PC-3 (cell line): ENCODE measurements around the gene INHBE. TPM values are rescaled to one million over a fixed set of nuclear protein-coding genes. Genes with fewer than 3 reads are reported as not detected.

ENCODE experiments used
- ATAC-seq: fragments of 200-7000 bp; cut with Tn5 transposase; 2 replicates; pipeline ENCODE4 v1.9.1; 2020; ENCODE audit warnings: mild to moderate bottlenecking, moderate library complexity
- BruUV-seq: library from RNA; stranded (reverse); fragments of 400-500 nt; replicated peaks from 2 replicates; lab custom pipeline; 2021; lab: Mats Ljungman, UMichigan
- CTCF ChIA-PET: fragments of 300-600 bp; sonication (Branson Sonifier 250); formaldehyde crosslinking; loops from one replicate; lab custom pipeline; 2022; ENCODE audit warnings: antibody characterized with exemption; lab: Charles Lee
- POLR2A ChIA-PET: fragments of 300-600 bp; sonication (Branson Sonifier 250); formaldehyde crosslinking; loops from one replicate; lab custom pipeline; 2022; ENCODE audit warnings: antibody characterized with exemption; ENCODE audit not compliant: unreplicated experiment; lab: Charles Lee
- DNase-seq: peaks from one replicate; pipeline ENCODE4 v3.0.0-alpha.2; 2015
- H2AFZ ChIP-seq: fragments of 300-600 bp; sonication (generic); 2 replicates; pipeline ENCODE4 v1.6.0; 2016; ENCODE audit warnings: antibody characterized with exemption, low read length
- H3F3A ChIP-seq: fragments of 300-600 bp; sonication (generic); one replicate; pipeline ENCODE4 v1.6.0; 2017; ENCODE audit warnings: antibody characterized with exemption, low read length, control low read depth, mild to moderate bottlenecking; ENCODE audit not compliant: unreplicated experiment
- H3K27ac ChIP-seq: fragments of 300-600 bp; sonication (generic); 2 replicates; pipeline ENCODE4 v1.5.1; 2016; ENCODE audit warnings: mild to moderate bottlenecking, low read length
- H3K27me3 ChIP-seq: fragments of 300-600 bp; sonication (generic); 2 replicates; pipeline ENCODE4 v1.6.1; 2016; ENCODE audit warnings: low read length, mixed read lengths
- H3K36me3 ChIP-seq: fragments of 300-600 bp; sonication (generic); 2 replicates; pipeline ENCODE4 v1.6.1; 2016; ENCODE audit warnings: low read depth, mixed run types, low read length, mixed read lengths
- H3K4me1 ChIP-seq: fragments of 300-600 bp; sonication (generic); 2 replicates; pipeline ENCODE4 v1.5.1; 2016; ENCODE audit warnings: low read length; ENCODE audit not compliant: insufficient read depth
- H3K4me2 ChIP-seq: fragments of 300-600 bp; sonication (generic); 2 replicates; pipeline ENCODE4 v1.6.0; 2016; ENCODE audit warnings: low read length
- H3K4me3 ChIP-seq: fragments of 300-600 bp; sonication (generic); 2 replicates; pipeline ENCODE4 v1.5.1; 2016; ENCODE audit warnings: mild to moderate bottlenecking, low read length, mixed read lengths
- H3K79me2 ChIP-seq: fragments of 300-600 bp; sonication (generic); 2 replicates; pipeline ENCODE4 v1.6.1; 2017; ENCODE audit warnings: low read length, mixed read lengths
- H3K9ac ChIP-seq: fragments of 300-600 bp; sonication (generic); 2 replicates; pipeline ENCODE4 v1.6.0; 2016; ENCODE audit warnings: mild to moderate bottlenecking, low read length
- H3K9me2 ChIP-seq: fragments of 300-600 bp; sonication (generic); replicated peaks from 2 replicates; pipeline ENCODE4 v1.6.1; 2016; ENCODE audit warnings: mixed run types, low read length, mixed read lengths
- H3K9me3 ChIP-seq: fragments of 300-600 bp; sonication (generic); 2 replicates; pipeline ENCODE4 v1.6.1; 2016; ENCODE audit warnings: low read length, mixed read lengths
- H4K20me1 ChIP-seq: fragments of 300-600 bp; sonication (generic); 2 replicates; pipeline ENCODE4 v1.6.1; 2016; ENCODE audit warnings: low read length, mixed read lengths
- CTCF ChIP-seq: fragments of 300-600 bp; sonication (generic); conservative IDR thresholded peaks from 2 replicates; pipeline ENCODE4 v1.5.1; 2017; ENCODE audit warnings: antibody characterized with exemption, low read depth, mild to moderate bottlenecking, low read length
- EZH2 ChIP-seq: fragments of 300-600 bp; sonication (generic); IDR thresholded peaks from one replicate; pipeline ENCODE4 v1.6.1; 2017; ENCODE audit warnings: antibody characterized with exemption, mild to moderate bottlenecking, low read length; ENCODE audit not compliant: unreplicated experiment
- EZH2phosphoT487 ChIP-seq: fragments of 300-600 bp; sonication (generic); IDR thresholded peaks from 2 replicates; pipeline ENCODE4 v1.6.1; 2018; ENCODE audit warnings: mild to moderate bottlenecking, antibody characterized with exemption, low read length, borderline replicate concordance
- intact Hi-C: fragments of 100-400 bp; cut with micrococcal nuclease; formaldehyde crosslinking; loops from 2 replicates; pipeline ENCODE4 v1.9.0; 2023
- total RNA-seq: library from RNA; depleted of rRNA; stranded (reverse); fragments of >200 nt; gene quantifications from 2 replicates; pipeline ENCODE4 v1.2.3, GENCODE V29; 2014

Gene INHBE
- total RNA-seq, 1 experiment from 2014 or later = not detected

GRCh38 chr12:57469296-57470164 lies 14.4 kb downstream of the INHBE start:
- Histone ChIP-seq H3K27ac (no peak overlapping the region), H3K9me3 (no peaks in the 10 kb centered on the region), H3K9ac (no peak overlapping the region), H4K20me1 (no peaks in the 10 kb centered on the region), H3K4me2 (no peak overlapping the region), H3K36me3 (no peaks in the 10 kb centered on the region), H3K9me2 (no peaks in the 10 kb centered on the region), H3K4me3 (no peak overlapping the region), H3K27me3 (peaks cover 77% of the 10 kb centered on the region), H3K4me1 (no peaks in the 10 kb centered on the region), H3F3A (no peaks in the 10 kb centered on the region), H3K79me2 (no peaks in the 10 kb centered on the region), H2AFZ (no peak overlapping the region)
- intact Hi-C loops = no loop called here
- no peak for DNase-seq
- POLR2A ChIA-PET = no interaction called here
- CTCF ChIA-PET = interaction anchor here (1.0 kb wide), 1 partner anchor 10 kb away, joined by 3 read pairs; the partner anchor contains the start of gene GLI1
- BruUV-seq = no TSS peak
- no peak for TF ChIP-seq EZH2phosphoT487
- TF ChIP-seq CTCF = no peak
- TF ChIP-seq EZH2 = no peak
- no peak for ATAC-seq

GRCh38 chr12:57470286-57470969 lies 15.3 kb downstream of the INHBE start:
- Histone ChIP-seq H4K20me1 (no peaks in the 10 kb centered on the region), H3K9me2 (no peaks in the 10 kb centered on the region), H3K9me3 (no peaks in the 10 kb centered on the region), H3F3A (no peaks in the 10 kb centered on the region), H2AFZ (no peak overlapping the region), H3K36me3 (no peaks in the 10 kb centered on the region), H3K9ac (no peak overlapping the region), H3K4me1 (no peaks in the 10 kb centered on the region), H3K79me2 (no peaks in the 10 kb centered on the region), H3K27me3 (peaks cover 77% of the 10 kb centered on the region), H3K4me2 (no peak overlapping the region), H3K27ac (no peak overlapping the region), H3K4me3 (no peak overlapping the region)
- TF ChIP-seq EZH2phosphoT487 = no peak
- TF ChIP-seq EZH2 = no peak
- TF ChIP-seq CTCF = no peak
- ChIA-PET POLR2A (no interaction called here), CTCF (no interaction called here)
- DNase-seq = no peak
- intact Hi-C loops = no loop called here
- no TSS peak for BruUV-seq
- no peak for ATAC-seq
